Activated B cell treated with CpG ODN at 0.5 μM for 24 hours (primary cell): ENCODE results near the gene OTOS. TPM values are rescaled to one million over a fixed set of nuclear protein-coding genes. Genes with fewer than 3 reads are reported as not detected.

ENCODE experiments used
- ATAC-seq: fragments of 200-7000 bp; cut with Tn5 transposase; one replicate; pipeline ENCODE4 v1.10.0; 2021; ENCODE audit warnings: low read depth, mild to moderate bottlenecking, moderate library complexity
- CTCF ChIA-PET: fragments of 350-600 bp; sonication (Branson Sonifier 250); formaldehyde crosslinking; loops from one replicate; lab custom pipeline; 2021; ENCODE audit warnings: antibody characterized with exemption; lab: Charles Lee
- POLR2A ChIA-PET: fragments of 350-600 bp; sonication (Branson Sonifier 250); formaldehyde crosslinking; loops from one replicate; lab custom pipeline; 2021; ENCODE audit warnings: antibody characterized with exemption; lab: Charles Lee
- DNase-seq: peaks from one replicate; pipeline ENCODE4 v3.0.0; 2022
- H3K27ac Mint-ChIP-seq: one replicate; pipeline ENCODE4 v1.8.0; 2020; ENCODE audit warnings: mixed read lengths
- H3K27me3 Mint-ChIP-seq: one replicate; pipeline ENCODE4 v1.8.0; 2021; ENCODE audit warnings: mixed read lengths
- H3K36me3 Mint-ChIP-seq: one replicate; pipeline ENCODE4 v1.8.0; 2021; ENCODE audit warnings: low read depth, mixed read lengths
- H3K4me1 Mint-ChIP-seq: one replicate; pipeline ENCODE4 v1.8.0; 2021; ENCODE audit warnings: mixed read lengths
- H3K4me3 Mint-ChIP-seq: one replicate; pipeline ENCODE4 v1.8.0; 2020; ENCODE audit warnings: mild to moderate bottlenecking, mixed read lengths
- H3K9me3 Mint-ChIP-seq: one replicate; pipeline ENCODE4 v1.8.0; 2020; ENCODE audit warnings: mixed read lengths
- CTCF ChIP-seq: fragments of 200-600 bp; IDR thresholded peaks from one replicate; pipeline ENCODE4 v1.8.0; 2022; ENCODE audit warnings: antibody characterized with exemption, mild to moderate bottlenecking
- intact Hi-C: fragments of 100-400 bp; cut with micrococcal nuclease; formaldehyde crosslinking; loops from one replicate; pipeline ENCODE4 v1.15.1; 2024
- total RNA-seq: library from RNA; stranded (reverse); gene quantifications from 2 replicates; pipeline ENCODE4 v1.2.3, GENCODE V29; 2022

Gene OTOS
- total RNA-seq, 1 donor from 2014 or later, result not detected

DNA sequence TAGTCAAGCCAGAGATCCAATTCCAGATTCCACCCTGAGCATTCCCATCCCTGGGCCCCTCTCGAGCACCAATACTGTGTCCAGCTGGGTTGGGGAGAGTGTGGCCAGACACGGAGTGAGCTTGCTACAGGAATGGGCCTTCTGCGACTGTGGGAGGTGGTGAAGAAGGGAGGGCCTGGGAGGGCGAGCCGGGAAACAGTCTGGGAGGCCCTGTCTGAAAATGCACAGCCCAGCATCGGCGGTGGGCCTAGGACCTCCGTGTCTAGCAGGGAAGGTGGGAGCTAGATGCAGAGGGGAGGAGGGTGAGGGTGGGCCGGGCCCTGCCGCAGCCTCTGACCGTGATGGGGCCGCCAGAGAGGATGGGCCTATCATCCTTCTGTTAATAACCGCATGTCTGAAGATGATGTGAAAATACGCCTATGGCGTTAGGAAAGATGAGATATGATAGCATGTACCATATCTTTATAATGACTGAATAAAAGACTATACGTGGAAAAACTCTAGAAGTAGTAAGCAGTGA, 1.9 kb upstream of the OTOS start:
- ATAC-seq (no peak), DNase-seq (no peak)
- intact Hi-C loops, result loop anchor here (2.0 to 10.0 kb wide), 3 partner anchors 1008 to 1772 kb away; no protein-coding TSS in a partner anchor
- POLR2A ChIA-PET, result interaction anchor here (0.7 kb wide), 1 partner anchor 1760 kb away, joined by 3 read pairs; no protein-coding TSS in a partner anchor
- CTCF ChIA-PET, result interaction anchor here (1.0 to 8.1 kb wide), 5 partner anchors 8 to 129 kb away, joined by 3 to 106 read pairs (median 4); no protein-coding TSS in a partner anchor
- H3K27me3 Mint-ChIP-seq, result peaks cover 18% of the 10 kb centered on the region
- no peak overlapping the region for H3K4me3 Mint-ChIP-seq
- no peak overlapping the region for H3K27ac Mint-ChIP-seq
- no peaks in the 10 kb centered on the region for H3K9me3 Mint-ChIP-seq
- H3K36me3 Mint-ChIP-seq, result no peaks in the 10 kb centered on the region
- TF ChIP-seq CTCF, result no peak
- H3K4me1 Mint-ChIP-seq, result peaks cover 1% of the 10 kb centered on the region

GRCh38 chr2:240141736-240142135, 1.3 kb upstream of the OTOS start:
- CTCF ChIA-PET, result interaction anchor here (0.5 to 8.1 kb wide), 4 partner anchors 9 to 449 kb away, joined by 3 to 106 read pairs (median 4); no protein-coding TSS in a partner anchor
- TF ChIP-seq CTCF, result no peak
- no peak for DNase-seq
- Mint-ChIP-seq H3K4me1 (peaks cover 7% of the 10 kb centered on the region), H3K27me3 (peaks cover 18% of the 10 kb centered on the region), H3K4me3 (no peak overlapping the region), H3K36me3 (no peaks in the 10 kb centered on the region), H3K9me3 (no peaks in the 10 kb centered on the region), H3K27ac (no peak overlapping the region)
- POLR2A ChIA-PET, result interaction anchor here (0.7 kb wide), 1 partner anchor 1761 kb away, joined by 3 read pairs; no protein-coding TSS in a partner anchor
- intact Hi-C loops, result loop anchor here (2.0 to 10.0 kb wide), 3 partner anchors 1007 to 1771 kb away; no protein-coding TSS in a partner anchor
- ATAC-seq, result no peak

- peaks cover 18% of the 10 kb centered on the region for H3K27me3 Mint-ChIP-seq
- intact Hi-C loops, result loop anchor here (5.0 to 10.0 kb wide), 2 partner anchors 1006 to 1354 kb away; no protein-coding TSS in a partner anchor
- TF ChIP-seq CTCF, result no peak
- H3K4me1 Mint-ChIP-seq, result peaks cover 7% of the 10 kb centered on the region
- no peak overlapping the region for H3K4me3 Mint-ChIP-seq
- ChIA-PET POLR2A (interaction anchor here (0.6 kb wide), 1 partner anchor 115 kb away, joined by 10 read pairs; no protein-coding TSS in a partner anchor), CTCF (interaction anchor here (8.1 kb wide), 1 partner anchor 81 kb away, joined by 106 read pairs; no protein-coding TSS in a partner anchor)
- peaks cover 1% of the 10 kb centered on the region for H3K36me3 Mint-ChIP-seq
- no peak for DNase-seq
- no peak overlapping the region for H3K27ac Mint-ChIP-seq
- ATAC-seq, result no peak
- H3K9me3 Mint-ChIP-seq, result no peaks in the 10 kb centered on the region
Observed at GRCh38 chr2:240140920-240141319, 462 bp upstream of the OTOS start.

GRCh38 chr2:240139666-240140393, 628 bp downstream of the OTOS start:
- no peak for TF ChIP-seq CTCF
- DNase-seq, result no peak

More at GRCh38 chr2:240139666-240140393, 628 bp downstream of the OTOS start:
- Mint-ChIP-seq H3K27me3 (peaks cover 18% of the 10 kb centered on the region), H3K27ac (no peak overlapping the region), H3K9me3 (no peaks in the 10 kb centered on the region), H3K4me3 (no peak overlapping the region), H3K4me1 (peaks cover 16% of the 10 kb centered on the region), H3K36me3 (peaks cover 6% of the 10 kb centered on the region)
- intact Hi-C loops, result loop anchor here (5.0 to 10.0 kb wide), 6 partner anchors 205 to 1745 kb away; partner anchors contain the start of genes HDAC4 and STK25
- ChIA-PET POLR2A (no interaction called here), CTCF (interaction anchor here (8.1 kb wide), 1 partner anchor 80 kb away, joined by 106 read pairs; no protein-coding TSS in a partner anchor)
- no peak for ATAC-seq
